IPS-18a (cell line): ENCODE measurements around the gene NFS1.
A peak's percentile ranks its signal among the peaks of the same experiment; 100 is the strongest.

Experiments
- H3K27ac ChIP-seq: one replicate; pipeline ENCODE4 v1.5.1; 2013; ENCODE audit warnings: low read length
- H3K27me3 ChIP-seq: one replicate; pipeline ENCODE4 v1.6.1; 2013; ENCODE audit warnings: mild to moderate bottlenecking, low read length; ENCODE audit not compliant: control insufficient read depth, insufficient read depth
- H3K36me3 ChIP-seq: one replicate; pipeline ENCODE4 v1.6.1; 2013; ENCODE audit warnings: low read depth, low read length; ENCODE audit not compliant: control insufficient read depth
- H3K4me1 ChIP-seq: one replicate; pipeline ENCODE4 v1.6.1; 2013; ENCODE audit warnings: low read depth, low read length; ENCODE audit not compliant: control insufficient read depth
- H3K4me3 ChIP-seq: one replicate; pipeline ENCODE4 v1.5.1; 2013; ENCODE audit warnings: low read length
- H3K9ac ChIP-seq: one replicate; pipeline ENCODE4 v1.6.1; 2013; ENCODE audit warnings: mild to moderate bottlenecking, low read length, moderate library complexity
- H3K9me3 ChIP-seq: one replicate; pipeline ENCODE4 v1.6.1; 2013; ENCODE audit warnings: low read depth, low read length; ENCODE audit not compliant: control insufficient read depth

NFS1 gene

DNA sequence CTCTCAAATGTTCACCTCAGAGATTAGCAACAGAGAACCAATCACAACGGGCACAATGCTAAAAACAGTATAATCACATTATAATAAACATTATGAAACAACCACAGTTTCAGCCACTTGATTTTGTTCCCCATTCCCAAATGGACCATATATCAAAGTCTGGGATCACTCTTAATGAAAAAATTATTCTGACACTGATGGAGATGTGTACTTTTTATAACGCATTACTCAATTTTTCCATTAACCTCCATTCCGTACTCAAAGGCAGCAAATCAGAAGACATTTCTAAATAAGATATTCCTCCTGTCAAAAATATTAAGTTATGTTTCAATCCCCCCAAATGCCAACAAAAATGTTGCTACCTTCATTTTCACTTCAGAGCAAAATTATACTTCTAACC lies 37.2 kb downstream of the NFS1 start:
- H3K9ac ChIP-seq, result peak overlapping the region; percentile 100
- no peaks in the 10 kb centered on the region for H3K27me3 ChIP-seq
- H3K9me3 ChIP-seq, result no peaks in the 10 kb centered on the region
- peaks cover 4% of the 10 kb centered on the region for H3K36me3 ChIP-seq
- H3K4me3 ChIP-seq, result peak overlapping the region; percentile 98
- peaks cover 25% of the 10 kb centered on the region for H3K4me1 ChIP-seq
- no peak overlapping the region for H3K27ac ChIP-seq

DNA sequence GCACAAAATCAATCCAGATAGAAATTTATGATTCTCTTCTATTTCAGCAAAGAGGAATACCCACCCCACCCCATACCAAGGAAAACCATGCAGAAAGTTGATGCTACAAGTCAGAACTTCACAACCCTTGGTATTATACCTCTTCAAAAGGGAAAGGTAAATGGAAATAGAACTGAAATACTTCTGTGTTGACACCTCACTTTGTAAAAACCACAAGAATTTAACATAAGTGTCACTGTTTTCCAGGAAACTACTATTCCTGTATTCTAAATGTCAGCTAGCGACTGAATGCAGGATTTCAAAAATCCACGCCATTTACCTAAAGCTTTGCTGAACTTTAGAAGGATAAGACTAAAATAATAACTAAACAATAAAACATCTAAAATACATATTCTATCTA lies 38.1 kb downstream of the NFS1 start:
- H3K27me3 ChIP-seq, result no peaks in the 10 kb centered on the region
- peak overlapping the region; percentile 23 for H3K4me3 ChIP-seq
- peaks cover 4% of the 10 kb centered on the region for H3K36me3 ChIP-seq
- H3K9ac ChIP-seq, result no peak overlapping the region
- H3K27ac ChIP-seq, result no peak overlapping the region
- H3K9me3 ChIP-seq, result no peaks in the 10 kb centered on the region
- H3K4me1 ChIP-seq, result peaks cover 25% of the 10 kb centered on the region

DNA sequence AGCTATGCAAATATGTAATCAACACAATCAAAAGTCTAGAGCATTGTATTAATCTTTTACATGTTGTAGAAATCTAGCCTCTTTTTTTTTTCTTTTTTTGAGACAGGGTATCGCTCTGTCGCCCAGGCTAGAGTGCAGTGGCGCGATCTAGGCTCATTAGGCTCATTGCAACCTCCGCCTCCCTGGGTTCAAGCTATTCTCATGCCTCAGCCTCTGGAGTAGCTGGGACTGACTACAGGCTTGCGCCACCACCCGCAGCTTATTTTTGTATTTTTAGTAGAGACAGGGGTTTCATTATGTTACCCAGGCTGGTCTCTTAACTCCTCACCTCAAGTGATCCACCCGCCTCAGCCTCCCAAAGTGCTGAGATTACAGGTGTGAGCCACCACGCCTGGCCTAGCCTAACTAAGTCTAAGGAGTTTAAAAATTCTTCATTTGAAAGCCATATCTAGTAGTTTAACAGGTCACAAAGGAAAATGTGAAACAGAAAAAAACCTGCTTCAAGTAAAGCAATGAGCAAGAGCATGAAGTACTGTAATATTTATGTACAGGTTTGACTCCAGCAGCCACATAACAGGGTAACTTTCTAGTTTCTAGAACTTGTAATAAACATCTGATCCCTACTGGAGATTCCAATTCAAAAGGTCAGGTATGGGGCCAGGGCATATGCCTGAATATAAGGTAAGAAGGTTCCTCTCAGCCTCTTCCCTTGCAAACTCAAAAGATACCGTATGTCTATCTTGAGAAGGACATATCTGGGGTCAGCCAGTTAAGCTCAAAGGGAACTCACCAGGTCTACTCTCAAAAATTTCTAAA lies 38.8 kb downstream of the NFS1 start:
- H3K36me3 ChIP-seq, result peaks cover 7% of the 10 kb centered on the region
- no peak overlapping the region for H3K9ac ChIP-seq
- peak overlapping the region; percentile 23 for H3K4me3 ChIP-seq

DNA sequence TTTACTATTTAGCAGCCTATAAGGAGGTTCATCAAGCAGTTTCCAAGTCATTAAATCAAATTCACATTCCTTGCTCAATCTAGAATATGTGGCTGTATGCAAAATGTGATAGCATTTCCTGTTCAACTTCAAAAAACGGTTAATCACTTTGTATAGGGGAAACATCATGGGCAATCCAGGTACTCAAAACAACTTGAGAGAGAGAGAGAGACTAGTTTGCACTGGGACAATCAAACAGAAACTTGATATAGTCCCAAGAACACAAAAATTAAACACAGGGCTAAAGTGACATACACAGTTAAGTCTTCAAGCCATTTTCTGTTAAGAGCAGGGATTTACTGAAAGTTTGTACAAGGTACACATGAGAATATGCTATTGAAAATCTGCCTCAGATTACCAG lies 41.9 kb downstream of the NFS1 start:
- H3K36me3 ChIP-seq, result peaks cover 34% of the 10 kb centered on the region
- H3K4me1 ChIP-seq, result peaks cover 19% of the 10 kb centered on the region
- H3K27ac ChIP-seq, result no peak overlapping the region
- H3K9me3 ChIP-seq, result no peaks in the 10 kb centered on the region
- no peak overlapping the region for H3K4me3 ChIP-seq
- no peaks in the 10 kb centered on the region for H3K27me3 ChIP-seq
- no peak overlapping the region for H3K9ac ChIP-seq

More for the DNA sequence above, 38.8 kb downstream of the NFS1 start:
- peaks cover 25% of the 10 kb centered on the region for H3K4me1 ChIP-seq
- H3K9me3 ChIP-seq, result no peaks in the 10 kb centered on the region
- H3K27ac ChIP-seq, result no peak overlapping the region
- H3K27me3 ChIP-seq, result no peaks in the 10 kb centered on the region

DNA sequence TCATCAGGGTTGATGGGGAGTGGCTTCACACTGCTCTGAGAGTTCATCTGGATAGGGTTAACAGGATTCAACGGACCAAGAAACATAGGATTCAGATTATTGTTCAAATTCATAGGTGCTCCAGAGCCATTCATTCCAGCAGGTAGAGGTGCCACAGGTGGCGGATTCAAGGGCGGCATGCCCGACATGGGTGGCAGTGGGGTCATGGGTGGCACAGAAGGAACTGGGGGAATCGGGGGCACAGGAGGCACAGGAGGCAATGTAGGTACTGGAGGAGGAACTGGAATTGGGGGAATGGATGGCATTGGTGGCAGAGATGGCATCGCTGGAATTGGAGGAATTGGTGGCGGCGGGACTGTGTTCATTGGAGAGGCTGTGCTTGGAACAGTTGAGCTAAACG lies 44.7 kb downstream of the NFS1 start:
- Histone ChIP-seq H3K36me3 (peaks cover 48% of the 10 kb centered on the region), H3K4me1 (no peaks in the 10 kb centered on the region), H3K9me3 (no peaks in the 10 kb centered on the region), H3K27ac (no peak overlapping the region), H3K4me3 (no peak overlapping the region), H3K27me3 (no peaks in the 10 kb centered on the region), H3K9ac (no peak overlapping the region)

DNA sequence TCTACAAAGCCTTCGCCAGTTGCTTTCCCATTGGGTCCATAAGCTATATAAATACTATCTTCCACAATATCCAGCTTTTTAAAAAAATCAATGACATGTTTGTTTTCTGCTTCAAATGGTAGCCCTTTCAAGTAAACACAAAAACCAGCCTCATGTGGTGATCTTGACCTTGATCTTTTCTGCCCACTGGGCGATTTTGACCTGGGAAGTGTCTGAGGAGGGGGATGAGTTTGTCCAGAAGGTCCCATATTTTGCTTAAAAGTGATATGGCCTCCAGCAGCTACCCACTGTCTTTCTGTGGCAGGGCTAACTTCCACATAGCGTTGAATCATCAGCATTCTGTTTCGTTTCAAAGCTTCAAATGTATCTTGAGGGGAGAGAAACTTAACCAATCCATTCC lies 45.3 kb downstream of the NFS1 start:
- Histone ChIP-seq H3K4me3 (no peak overlapping the region), H3K27me3 (no peaks in the 10 kb centered on the region), H3K36me3 (peaks cover 48% of the 10 kb centered on the region), H3K4me1 (no peaks in the 10 kb centered on the region), H3K27ac (no peak overlapping the region), H3K9me3 (no peaks in the 10 kb centered on the region), H3K9ac (no peak overlapping the region)

DNA sequence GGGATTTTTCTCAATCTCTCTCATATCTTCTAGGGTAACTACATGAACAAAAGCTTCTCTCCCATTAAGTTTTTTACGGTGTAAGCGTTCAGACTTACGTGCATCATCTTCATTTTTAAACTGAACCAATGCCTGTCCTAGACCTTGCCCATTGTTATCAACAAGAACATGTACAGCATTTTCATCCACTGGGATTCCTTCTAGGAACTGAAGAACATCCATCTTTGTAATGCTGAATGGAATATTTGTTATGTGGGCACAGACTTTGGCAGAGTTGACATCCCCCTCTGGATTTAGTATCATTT lies 45.8 kb downstream of the NFS1 start:
- H3K9me3 ChIP-seq, result no peaks in the 10 kb centered on the region
- H3K36me3 ChIP-seq, result peaks cover 48% of the 10 kb centered on the region

DNA sequence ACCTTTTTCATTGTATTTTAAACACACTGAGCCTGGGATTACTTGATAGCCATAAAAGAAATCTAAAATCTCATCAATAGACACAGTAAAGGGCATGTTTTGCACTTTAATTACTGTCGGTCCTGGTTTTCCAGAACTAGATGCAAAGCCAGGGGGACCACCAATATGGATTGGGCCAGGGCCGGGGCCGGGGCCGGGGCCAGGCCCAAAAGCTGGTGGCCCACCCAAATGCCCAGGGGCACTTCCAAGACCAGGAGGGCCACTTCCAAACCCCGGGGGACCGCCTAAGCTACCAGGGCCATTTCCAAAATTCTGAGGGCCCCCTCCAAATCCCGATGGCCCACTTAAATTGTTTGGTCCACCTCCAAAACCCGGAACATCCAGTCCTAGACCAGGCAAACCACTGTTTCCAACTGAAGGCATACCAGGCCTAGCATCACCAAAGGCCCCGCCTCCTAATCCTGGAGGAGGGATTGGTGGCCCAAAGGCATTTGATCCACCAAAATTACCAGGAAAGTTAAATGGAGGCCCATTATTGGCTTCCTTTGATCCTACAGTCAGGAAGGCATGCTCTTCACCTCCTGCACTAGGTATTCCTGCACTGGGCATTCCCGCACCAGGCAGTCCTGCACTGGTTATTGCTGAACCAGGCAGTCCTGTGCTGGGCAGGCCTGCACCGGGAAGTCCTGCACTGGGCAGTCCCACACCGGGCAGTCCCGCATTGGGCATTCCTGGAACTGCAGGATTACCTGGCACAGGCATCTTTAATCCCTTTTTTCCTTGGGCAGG lies 46.3 kb downstream of the NFS1 start:
- Histone ChIP-seq H3K36me3 (peaks cover 48% of the 10 kb centered on the region), H3K9me3 (no peaks in the 10 kb centered on the region)

More for the DNA sequence above, 45.8 kb downstream of the NFS1 start:
- Histone ChIP-seq H3K27me3 (no peaks in the 10 kb centered on the region), H3K9ac (no peak overlapping the region), H3K4me3 (no peak overlapping the region), H3K27ac (no peak overlapping the region), H3K4me1 (no peaks in the 10 kb centered on the region)

DNA sequence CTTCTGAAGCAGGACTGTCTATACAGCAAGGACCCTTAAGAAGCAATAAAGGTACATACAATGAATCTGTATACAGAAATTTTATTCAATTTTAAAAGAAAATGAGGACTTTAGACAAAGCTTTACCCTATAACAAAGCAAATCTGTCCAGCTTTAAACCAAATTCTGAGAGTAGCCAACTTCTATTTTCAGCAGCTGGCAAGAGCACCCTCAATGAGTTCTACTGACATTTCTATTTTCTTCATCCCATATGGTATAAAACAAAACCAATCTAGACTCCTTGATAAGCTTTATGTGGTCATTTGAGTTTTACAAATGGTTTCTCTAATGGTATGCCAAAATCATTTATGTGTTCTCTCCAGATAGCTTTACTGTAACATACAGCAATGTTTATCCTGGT lies 47.2 kb downstream of the NFS1 start:
- Histone ChIP-seq H3K36me3 (peaks cover 44% of the 10 kb centered on the region), H3K27ac (no peak overlapping the region), H3K27me3 (no peaks in the 10 kb centered on the region)

More for the DNA sequence above, 46.3 kb downstream of the NFS1 start:
- H3K27ac ChIP-seq, result no peak overlapping the region
- H3K4me3 ChIP-seq, result no peak overlapping the region
- no peaks in the 10 kb centered on the region for H3K4me1 ChIP-seq
- H3K9ac ChIP-seq, result no peak overlapping the region
- no peaks in the 10 kb centered on the region for H3K27me3 ChIP-seq

DNA sequence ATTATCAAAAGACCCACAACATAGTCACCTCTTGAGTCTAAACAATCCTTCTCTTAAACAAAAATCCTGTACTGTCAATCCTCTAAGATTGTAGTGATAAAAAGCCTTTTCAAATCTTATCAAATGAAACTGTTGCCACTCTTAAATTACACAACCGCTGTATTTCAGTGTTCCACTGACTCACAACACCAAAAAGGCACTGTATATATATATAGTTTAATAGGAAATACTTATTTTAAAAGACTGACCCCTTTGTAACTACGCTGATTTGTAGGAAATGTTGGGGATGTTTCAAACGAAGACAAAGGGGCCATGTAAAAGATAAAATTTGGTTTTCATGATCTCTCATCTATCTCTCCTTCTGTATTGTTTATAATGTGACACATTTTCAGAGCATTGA lies 48.5 kb downstream of the NFS1 start:
- Histone ChIP-seq H3K9ac (no peak overlapping the region), H3K4me3 (no peak overlapping the region), H3K4me1 (no peaks in the 10 kb centered on the region), H3K9me3 (no peaks in the 10 kb centered on the region), H3K36me3 (peaks cover 43% of the 10 kb centered on the region), H3K27me3 (no peaks in the 10 kb centered on the region), H3K27ac (no peak overlapping the region)

More for the DNA sequence above, 47.2 kb downstream of the NFS1 start:
- no peak overlapping the region for H3K9ac ChIP-seq
- no peaks in the 10 kb centered on the region for H3K9me3 ChIP-seq
- H3K4me1 ChIP-seq, result no peaks in the 10 kb centered on the region
- H3K4me3 ChIP-seq, result no peak overlapping the region

DNA sequence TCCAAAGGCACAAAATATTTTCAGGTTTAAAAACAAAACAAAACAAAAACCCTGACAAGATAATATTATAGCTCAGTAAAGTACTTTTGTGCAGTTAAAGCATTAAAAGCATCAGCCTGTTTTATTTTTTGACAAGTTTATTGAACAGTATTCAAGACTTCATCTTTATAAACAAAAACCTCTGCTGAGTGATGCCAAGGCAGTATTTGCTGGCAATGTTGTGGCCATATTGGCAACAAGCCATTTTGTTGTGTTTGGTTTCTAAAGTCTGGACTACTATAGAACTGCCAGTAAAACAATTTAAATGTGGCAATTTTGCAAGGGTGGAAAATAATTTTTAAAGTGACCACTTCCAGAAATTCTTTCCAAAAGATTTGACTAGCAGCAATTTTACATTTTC lies 50.3 kb downstream of the NFS1 start:
- Histone ChIP-seq H3K4me1 (no peaks in the 10 kb centered on the region), H3K36me3 (peaks cover 25% of the 10 kb centered on the region), H3K27ac (no peak overlapping the region), H3K27me3 (no peaks in the 10 kb centered on the region), H3K9me3 (no peaks in the 10 kb centered on the region), H3K4me3 (no peak overlapping the region), H3K9ac (no peak overlapping the region)

DNA sequence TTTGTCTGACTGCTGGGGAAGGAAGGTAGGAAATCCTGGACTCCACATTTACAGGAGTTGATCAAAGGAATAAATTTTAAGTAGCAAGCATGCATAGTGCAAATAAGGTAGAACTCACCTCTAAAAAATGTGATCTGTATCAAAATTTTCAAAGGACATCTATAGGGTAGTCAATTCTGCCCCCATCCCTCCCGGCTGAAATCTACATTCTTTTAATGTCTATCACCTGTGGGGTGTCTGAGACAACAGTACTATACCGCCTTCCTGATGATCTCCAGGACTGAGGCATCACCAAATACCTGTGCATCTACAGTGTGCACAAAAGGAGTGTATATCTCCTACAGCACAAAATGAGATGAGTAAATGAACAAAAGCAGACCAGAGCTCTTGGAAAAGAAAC lies 54.3 kb downstream of the NFS1 start:
- no peaks in the 10 kb centered on the region for H3K4me1 ChIP-seq
- H3K4me3 ChIP-seq, result no peak overlapping the region
- no peak overlapping the region for H3K9ac ChIP-seq
- H3K27me3 ChIP-seq, result no peaks in the 10 kb centered on the region
- H3K36me3 ChIP-seq, result no peaks in the 10 kb centered on the region
- no peak overlapping the region for H3K27ac ChIP-seq
- no peaks in the 10 kb centered on the region for H3K9me3 ChIP-seq
